ENCODE measurements around the gene SLC4A11.
A peak's percentile ranks its signal among the peaks of the same experiment; 100 is the strongest.

Gene SLC4A11

DNA sequence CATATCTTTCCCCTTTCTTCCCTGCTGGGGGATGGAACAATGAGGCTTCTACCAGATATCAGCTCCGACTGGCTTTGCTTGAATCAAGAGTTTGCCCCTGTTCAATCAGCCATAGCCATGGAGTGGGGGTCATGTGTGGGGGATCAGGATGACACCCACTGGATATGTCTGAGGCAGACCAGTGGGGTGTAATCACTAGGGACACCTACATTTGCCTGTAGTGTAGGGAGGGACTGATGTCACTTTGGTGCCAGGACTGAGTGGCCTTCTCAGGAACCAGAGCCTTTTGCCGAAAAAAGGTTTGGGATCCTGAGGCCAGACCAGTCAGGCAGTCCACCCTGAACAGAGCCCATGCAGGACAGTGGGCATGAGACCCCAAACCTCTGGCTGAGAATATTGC is 28.6 kb downstream of the SLC4A11 start:
- peak overlapping the region in 8 of 21 experiments; percentile 82 to 96 (median 92) for H3K27ac ChIP-seq
- peak overlapping the region; percentile 67 to 86 (median 79) for H3K4me3 ChIP-seq

DNA sequence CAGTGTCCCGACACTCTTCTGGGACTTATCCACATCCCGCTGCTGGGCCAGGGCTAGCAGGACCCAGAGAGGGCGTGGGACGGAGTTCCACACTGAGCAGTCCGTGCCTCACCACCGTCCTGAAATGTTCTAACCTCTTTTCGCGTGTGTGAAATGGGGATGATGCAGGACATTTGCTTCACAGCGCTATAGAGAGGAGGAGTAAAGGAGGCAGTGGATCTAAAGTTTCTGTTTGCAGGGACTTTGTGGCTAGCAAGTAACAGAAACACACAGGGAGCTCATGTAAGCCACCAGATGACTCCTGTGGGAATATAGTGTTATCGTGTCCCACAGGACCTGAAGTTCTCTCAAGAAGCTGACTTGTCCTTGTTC is 29.1 kb downstream of the SLC4A11 start:
- Histone ChIP-seq H3K27ac (peak overlapping the region; percentile 59 to 99 (median 92)), H3K4me3 (peak overlapping the region; percentile 67 to 86 (median 79))

DNA sequence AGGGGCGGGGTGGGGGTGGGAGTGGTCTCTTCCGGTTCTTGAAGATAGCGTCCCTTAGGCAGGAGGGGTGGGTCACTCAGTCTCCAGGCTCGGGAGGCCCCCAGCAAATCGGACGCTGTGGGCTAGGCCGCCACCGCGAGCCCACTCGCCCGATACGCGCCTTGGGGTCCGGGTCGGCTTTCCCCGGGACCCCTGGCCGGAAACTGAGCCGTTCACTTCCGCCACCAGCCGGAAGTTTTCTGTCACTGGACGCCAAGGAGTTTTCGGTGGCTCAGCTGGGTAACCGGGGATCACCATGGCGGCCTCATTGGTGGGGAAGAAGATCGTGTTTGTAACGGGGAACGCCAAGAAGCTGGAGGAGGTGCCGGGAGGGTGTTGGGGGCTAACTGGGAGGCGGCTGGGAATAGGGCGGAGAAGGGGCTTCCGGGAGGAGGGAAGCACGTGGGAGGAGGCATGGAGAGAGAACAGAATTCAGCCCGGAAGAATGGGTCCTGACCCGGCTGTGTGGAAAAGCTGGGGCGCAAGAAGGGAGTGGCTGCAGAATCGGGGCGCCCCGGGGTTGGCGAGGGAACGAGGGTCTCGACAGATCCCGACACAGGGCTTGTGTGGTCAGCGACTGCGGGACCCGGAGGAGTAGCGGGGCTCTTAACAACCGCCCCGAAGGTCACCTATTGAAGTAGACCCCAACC is 29.6 kb downstream of the SLC4A11 start, which contains the start of gene ITPA:
Gene ITPA (plus strand): TSS at position 242 of the 689 bp plus-strand sequence. CDS start 54 bp downstream, at position 296.
- Histone ChIP-seq H3K27ac (peak within 1 kb of the TSS; percentile 59 to 99 (median 92)), H3K4me3 (peak within 1 kb of the TSS; percentile 67 to 86 (median 79))

DNA sequence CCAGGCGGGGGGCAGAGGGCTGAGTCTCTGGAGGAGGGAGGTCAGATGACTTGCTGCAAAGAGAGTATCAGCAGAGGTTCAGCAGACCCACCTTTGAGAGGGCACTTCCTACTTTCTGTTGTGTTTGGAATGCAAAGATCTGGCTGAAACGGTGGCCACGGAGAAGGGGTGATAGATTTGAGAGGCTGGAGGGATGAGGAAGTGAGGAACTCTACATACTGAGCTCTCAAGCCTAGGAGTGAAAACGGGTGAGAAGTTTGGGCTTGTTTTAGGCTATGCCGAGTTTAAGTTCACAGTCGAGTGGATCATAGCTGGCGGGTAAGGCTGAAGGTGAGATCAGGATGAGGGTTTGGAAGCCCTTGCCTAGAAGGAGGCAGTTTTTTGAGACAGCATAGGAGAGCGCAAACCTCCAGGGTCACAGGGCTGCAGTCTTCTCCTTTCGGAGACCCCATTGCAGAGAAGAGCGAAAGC is 30.2 kb downstream of the SLC4A11 start:
- H3K27ac ChIP-seq, result peak overlapping the region; percentile 59 to 99 (median 92)
- peak overlapping the region; percentile 67 to 86 (median 79) for H3K4me3 ChIP-seq

DNA sequence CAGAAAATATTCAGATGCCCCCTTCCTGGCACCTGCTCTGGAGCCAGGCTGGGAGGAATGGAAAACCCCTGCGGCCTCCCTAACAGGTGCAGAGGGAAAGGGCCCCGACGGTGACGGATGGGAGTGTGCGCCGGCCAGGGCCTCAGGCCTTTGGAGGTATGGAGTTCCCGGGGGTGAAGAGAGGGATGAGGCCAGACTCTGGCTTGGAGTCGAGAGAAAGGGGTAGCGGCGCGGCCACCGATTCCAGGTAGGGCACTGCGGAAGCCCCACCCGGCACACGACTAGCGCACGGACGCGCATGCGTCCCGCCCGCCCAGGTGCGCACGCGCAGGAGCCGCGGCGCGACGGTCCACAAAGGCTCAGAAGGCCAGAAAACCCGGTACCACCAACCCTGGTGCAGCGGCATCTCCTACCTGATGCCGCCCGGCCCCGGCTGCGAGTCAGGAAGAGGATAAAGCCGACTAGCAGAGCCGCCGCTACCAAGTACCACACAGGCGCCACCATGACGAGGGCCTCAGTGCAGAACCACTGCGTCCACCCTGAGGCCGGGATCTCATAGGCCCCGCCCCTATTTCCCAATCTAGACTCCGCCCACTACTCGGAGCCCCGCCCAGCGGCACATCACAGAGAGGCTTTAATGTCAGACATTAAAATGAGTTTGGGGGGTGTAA is 34.7 kb downstream of the SLC4A11 start, which contains the start of gene DDRGK1:
Gene DDRGK1 (minus strand): TSS at position 559 of the 671 bp plus-strand sequence. CDS start 55 bp downstream, at position 504.
- Histone ChIP-seq H3K27ac (peak within 1 kb of the TSS; percentile 44 to 93 (median 85)), H3K4me3 (peak within 1 kb of the TSS; percentile 50 to 92 (median 89))

DNA sequence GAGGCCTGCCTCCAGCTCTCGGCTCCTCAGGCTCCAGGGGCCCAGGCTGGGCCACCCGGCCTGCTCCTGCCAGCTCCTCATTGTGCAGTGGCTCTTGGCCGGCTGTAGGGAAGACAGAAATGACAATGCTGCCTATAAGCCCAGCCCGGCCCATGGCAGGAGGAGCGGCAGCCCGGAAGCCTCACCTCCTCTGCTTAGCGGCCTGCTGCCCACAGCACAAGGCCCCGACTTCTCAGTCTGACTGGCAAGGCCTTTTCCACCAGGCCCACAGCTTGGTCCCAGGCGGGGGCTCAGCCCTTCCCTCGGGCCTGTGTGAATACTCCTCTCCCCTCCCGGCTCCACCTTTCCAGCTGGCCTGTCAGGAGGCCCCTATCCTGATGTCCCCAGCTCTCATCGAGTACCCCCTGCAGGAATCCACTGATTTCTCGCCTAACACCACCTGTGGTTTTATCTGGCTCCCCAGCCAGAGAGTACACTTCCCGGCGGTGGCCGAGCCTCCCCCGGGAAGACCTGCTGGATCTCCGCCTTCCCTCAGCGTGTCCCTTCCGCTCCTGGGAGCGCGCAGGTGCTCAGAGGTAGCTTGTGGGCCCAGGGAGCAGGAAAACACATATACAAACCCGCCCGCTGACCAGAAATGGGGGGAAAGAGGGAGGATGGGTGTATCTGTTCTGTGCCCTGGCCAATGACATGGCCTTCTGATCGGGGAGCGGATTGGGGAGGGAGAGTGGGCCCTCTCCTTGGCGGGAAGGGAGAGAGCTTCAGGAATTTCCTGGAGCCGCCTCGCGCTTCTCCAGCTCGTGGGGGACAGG is 35.5 kb downstream of the SLC4A11 start:
- H3K27ac ChIP-seq, result peak overlapping the region; percentile 44 to 93 (median 85)
- peak overlapping the region; percentile 50 to 92 (median 89) for H3K4me3 ChIP-seq

DNA sequence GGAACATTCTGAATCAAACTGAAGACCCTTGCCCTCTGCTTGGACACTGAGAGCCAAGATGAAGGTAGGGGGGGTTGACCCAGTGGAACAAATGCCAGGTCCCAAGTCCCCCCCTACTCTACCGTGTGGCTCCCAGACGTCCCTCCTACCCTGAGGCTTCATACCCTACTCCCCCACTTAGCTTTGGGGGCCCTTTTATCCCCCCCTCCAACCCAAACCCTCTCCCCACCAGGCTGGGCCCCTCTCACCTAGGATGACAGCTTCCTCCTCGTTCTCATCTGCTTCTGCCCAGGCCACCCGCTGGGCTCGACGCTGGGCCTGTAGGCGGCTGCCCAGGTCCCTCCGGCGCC is 36.0 kb downstream of the SLC4A11 start:
- Histone ChIP-seq H3K27ac (peak overlapping the region; percentile 44 to 93 (median 85)), H3K4me3 (peak overlapping the region; percentile 50 to 92 (median 89))

DNA sequence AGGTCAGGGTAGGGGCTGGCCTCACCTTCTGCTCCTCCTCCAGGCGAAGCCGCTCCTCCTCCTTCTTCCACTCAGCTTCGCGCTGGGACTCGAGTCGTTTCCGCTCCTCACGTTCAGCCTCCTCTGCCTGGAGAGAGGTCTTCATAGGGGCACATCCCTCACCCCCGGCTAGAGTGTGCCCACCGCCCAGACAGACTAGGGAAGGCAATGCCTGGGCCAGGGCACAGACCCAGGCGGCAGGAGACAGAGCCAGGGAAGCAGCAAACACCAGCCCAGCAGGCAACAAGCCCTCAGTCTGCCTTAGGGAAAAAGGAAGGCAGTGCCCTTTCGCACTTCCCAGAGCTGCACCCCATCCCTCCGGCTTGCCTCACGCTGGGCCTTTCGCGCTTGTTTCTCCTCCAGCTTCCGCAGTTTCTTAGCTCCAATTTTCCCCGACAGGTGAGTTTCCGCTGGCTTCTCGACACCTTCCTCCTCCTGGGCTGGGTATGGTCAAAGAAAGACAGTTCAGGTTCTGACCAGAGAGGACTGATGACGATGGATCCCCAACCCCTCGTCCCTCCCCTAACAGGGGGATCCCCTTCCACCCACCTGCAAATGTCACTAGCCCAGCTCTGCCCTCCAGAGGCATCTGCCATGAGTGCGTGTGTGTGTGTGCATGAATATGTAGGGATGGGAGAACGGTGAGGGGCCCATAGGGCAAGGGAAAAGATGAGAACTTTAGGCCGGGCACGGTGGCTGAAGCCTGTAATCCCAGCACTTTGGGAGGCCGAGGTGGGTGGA is 38.8 kb downstream of the SLC4A11 start:
- H3K4me3 ChIP-seq, result no peak overlapping the region
- H3K27ac ChIP-seq, result no peak overlapping the region

DNA sequence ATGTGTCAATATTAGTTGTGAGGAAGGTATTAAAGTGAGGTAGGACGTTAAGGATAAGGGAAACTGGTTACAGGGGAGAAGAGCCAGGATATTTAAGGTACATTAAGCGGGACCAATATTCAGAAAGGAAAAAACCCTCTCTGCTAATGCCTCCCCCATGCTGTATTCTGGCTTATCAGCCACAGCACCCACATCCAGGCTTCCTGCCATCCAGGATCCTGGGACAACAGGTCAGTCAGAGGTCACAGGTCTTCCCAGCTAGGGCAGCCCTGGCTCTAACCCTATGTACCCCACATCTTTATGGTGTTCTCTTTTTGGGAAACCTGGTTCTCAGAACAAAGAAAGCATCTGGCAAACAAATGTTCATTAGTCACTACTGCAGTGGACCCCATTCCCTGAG is 39.8 kb downstream of the SLC4A11 start:
- Histone ChIP-seq H3K27ac (no peak overlapping the region), H3K4me3 (no peak overlapping the region)

DNA sequence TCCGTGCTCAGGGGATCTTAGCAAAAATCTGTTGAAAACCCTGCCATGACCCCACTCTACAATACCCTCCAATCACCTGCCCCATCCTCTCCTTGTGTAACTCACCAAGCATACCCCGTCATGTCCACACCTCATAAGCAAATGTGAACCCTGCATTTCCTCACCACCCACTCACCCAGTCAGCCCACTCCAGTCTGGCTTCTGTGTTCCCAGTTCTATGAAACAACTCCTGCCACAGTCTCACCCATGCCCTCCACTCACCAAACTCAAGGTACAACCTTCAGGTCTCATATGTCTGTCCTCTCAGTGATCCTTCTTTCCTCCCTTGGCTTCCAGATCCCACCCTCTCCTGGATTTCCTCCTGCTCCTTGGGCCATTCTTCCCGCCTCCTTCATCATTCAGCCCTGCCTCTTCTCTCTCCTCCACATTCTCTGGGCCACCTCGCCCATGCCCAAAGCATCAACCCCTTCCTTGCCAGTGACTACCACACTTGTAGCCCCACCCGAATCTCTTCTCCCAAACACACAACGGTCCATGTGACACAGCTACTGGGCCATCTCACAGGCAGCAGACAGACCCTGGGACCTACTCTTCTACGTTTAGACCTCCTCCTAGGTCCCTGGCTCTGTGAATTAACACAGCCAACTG is 43.3 kb downstream of the SLC4A11 start:
- H3K27ac ChIP-seq, result no peak overlapping the region

DNA sequence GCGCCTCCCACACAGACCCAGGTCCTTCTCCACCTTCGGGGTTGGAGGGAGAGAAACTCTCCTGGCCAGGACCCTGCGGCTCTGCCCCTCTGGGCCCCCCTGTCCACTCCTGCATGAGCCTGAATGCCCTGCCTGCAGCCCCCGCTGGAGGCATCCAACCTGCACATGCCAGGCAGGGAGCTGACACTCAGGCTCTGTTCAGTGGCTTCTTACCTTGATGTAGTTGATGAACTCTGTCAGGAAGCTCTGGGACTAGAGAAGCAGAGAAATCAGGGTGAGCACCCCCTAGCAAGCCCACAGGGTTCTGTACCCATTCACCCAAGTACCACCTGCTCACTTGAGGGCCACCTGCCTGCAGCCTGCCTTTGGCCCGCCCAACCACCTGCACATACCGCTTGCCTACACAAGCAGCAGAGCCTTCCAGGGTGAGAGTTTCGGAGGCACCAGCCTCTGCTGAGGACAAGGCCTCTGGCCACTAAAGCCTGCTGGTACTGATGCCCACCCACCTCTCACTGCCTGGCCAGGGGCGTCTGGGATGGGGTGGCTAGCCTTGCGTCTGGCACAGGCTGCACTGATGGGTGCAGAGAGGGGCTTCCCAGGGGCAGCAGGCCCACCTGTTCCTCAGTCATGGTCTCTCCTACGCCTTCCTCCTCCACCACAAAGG is 44.2 kb downstream of the SLC4A11 start:
- Histone ChIP-seq H3K27ac (no peak overlapping the region), H3K4me3 (no peak overlapping the region)

More for the DNA sequence above, 43.3 kb downstream of the SLC4A11 start:
- H3K4me3 ChIP-seq, result no peak overlapping the region

DNA sequence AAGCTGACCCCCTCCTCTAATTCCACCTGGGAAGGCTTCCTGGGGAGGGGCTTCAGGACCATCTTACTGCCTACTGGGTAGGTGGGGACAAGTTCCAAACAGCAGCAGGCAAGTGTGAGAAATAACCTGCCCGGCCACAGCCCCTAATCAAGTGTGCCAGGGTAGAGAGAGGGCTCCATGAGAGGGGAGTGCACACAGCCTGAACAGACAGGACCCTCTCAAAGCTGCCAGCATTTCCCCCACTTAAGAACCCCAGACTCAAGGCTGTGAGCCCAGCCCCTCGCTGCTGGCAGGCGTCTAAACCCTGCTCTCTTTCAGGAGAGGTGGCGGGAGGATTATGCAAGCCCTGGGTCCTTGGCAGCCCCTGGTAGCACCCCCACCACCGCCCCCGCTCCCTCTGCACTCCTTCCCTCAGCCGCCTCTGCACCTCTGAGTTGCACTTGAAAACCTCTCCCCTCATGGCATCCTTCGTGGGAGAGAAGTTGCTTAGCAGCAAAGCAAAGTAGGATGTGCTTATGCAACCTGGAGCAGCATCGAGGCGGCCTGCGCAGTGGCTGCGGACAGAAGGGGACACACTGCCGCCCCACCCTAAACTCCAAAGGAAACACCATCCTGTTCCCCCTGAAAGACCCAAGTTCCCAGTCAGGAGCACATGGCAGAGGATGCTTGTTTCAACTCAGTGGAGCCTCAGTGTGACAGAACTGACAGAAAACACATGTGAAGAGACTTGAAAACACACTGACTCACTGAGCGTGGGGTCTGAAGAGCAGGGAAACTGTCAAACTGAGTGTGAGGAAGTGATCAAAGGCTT is 45.0 kb downstream of the SLC4A11 start:
- Histone ChIP-seq H3K27ac (no peak overlapping the region), H3K4me3 (no peak overlapping the region)

DNA sequence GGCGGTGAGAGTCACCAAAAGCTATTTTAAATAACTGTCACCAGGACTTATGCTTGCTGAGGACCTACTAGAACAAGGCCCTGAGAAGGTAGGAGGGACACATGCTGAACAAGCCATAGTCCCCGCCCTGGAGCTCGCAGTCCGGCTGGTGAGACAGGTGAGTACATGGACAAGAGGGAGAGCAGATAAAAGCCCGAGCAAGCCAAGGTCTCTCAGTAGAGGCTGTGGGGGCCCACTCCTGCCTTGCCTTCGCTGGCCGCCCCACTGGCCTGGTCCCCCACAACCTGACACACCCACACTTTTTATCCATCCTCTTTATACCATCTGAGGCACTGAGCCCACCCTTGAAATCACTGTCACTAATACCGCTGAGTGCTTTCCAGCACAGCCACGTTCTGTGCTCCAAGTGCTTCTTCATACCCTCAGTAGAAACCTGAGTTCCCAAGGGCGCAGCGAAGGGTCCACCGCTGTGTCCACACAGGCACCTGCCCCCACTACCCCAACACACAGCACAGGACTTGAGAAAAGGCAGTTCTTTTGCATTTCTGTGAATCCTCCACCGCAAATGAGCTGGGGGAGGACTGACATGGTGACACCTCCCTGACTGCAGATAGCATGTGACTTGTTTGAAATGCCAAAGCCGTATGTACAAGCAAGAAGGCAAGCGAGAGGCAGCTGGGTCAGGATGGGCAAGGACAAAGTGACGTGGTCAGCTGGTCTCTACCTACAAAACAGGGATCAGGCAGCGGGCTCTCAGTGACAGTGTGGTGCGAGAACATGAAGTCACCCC is 46.6 kb downstream of the SLC4A11 start:
- Histone ChIP-seq H3K27ac (no peak overlapping the region), H3K4me3 (no peak overlapping the region)

DNA sequence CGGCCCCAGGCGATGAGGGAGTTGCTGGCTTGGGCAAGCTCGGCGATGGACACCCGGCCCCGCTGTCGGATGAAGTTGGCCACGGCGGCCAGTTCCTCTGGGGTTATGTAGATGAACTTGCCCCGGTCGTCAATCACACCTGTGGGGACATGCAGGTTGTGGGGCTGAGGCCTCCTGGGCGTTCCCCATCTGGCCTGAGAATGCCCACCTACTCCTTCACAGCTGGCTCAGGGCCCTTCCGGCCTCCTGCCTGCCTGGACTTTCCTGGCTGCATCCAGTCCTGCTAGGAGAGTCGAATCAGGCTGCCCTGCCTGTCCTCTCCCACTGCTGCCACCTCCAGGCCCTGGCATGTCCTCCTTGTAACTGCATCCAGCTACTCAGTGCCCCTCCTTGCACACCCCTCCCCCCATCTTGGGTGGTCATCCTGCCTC is 48.3 kb downstream of the SLC4A11 start:
- Histone ChIP-seq H3K4me3 (no peak overlapping the region), H3K27ac (no peak overlapping the region)

DNA sequence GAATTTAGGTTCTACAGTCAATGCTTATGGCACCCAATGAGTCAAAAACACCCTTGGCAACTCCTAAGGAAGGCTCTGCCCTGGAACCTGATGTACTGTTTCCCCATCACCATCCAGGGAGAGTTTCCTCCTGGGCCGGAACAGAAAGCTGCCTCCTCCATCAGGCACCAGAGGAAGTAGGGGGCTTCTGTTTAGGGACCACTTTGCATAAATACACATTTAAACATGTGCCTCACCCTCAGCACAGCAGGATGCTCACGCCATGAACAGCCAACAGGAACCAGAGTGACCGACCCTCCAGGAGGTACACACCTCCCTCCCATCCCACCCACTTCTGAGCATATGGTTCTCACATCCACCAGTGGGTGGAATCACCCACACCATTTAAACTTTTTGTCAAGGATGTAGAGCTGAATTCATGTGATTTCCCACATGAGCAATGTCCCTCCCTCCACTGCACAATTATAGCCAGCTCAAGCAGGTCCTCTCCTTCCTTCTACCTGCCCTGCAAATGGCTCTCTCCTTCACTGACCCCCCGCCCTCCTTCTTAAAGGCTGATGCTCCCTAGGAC is 49.3 kb downstream of the SLC4A11 start:
- Histone ChIP-seq H3K4me3 (no peak overlapping the region), H3K27ac (no peak overlapping the region)

DNA sequence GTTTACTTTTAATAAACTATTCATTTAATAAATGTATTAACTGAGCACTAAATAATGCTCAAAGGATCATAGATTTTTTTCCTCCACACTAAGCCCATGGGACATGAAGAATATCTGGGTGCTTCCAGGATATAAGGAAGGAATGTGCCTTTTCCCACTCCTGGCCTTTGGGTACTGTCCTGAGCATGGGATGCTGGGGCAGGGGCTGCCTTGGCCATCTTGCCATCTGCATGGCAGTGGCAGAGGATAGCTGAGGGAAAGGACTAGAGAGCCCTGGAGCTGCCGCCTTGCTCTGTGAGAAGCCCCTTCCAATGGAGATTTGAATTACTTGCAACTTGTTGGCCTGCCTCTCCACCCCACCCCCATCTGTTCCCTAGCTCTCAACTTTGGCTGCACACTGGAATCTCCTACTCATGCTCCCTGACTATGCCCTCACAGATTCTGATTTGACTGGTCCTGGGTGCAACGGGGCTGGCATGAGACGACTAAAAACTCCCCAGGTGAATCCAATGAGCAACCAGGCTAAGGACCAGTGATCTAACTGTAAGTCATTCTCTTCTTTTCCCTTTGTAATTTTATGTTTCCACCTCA is 50.1 kb downstream of the SLC4A11 start:
- no peak overlapping the region for H3K4me3 ChIP-seq
- H3K27ac ChIP-seq, result no peak overlapping the region

All from skin epidermis (tissue), 12 donors.